ENCODE data around the gene RNF11.
"Not testable (repeated sequence)": the region's sequence is repeated elsewhere in the genome, so short reads cannot be mapped to it uniquely, and the experiment has no call there.

The RNF11 gene

GRCh38 chr1:51247499-51247898 is 11.4 kb downstream of the RNF11 start:
- H3K9me3 ChIP-seq (ENCODE audit: control insufficient read depth, low read depth, low read length) = no peaks in the 10 kb centered on the region
- no peak overlapping the region for H3K4me3 ChIP-seq (ENCODE audit: low read length)
- H3K9ac ChIP-seq (ENCODE audit: low read length) = no peak overlapping the region
- no peak overlapping the region for H3K27ac ChIP-seq (ENCODE audit: low read length)
- H3K4me1 ChIP-seq (ENCODE audit: control insufficient read depth, low read depth, low read length) = no peaks in the 10 kb centered on the region
- no peaks in the 10 kb centered on the region for H3K27me3 ChIP-seq (ENCODE audit: control insufficient read depth, insufficient read depth, low read length)
- no peaks in the 10 kb centered on the region for H3K36me3 ChIP-seq (ENCODE audit: control insufficient read depth, low read depth, low read length)

- no peak overlapping the region for H3K4me3 ChIP-seq (ENCODE audit: low read length)
- no peaks in the 10 kb centered on the region for H3K27me3 ChIP-seq (ENCODE audit: control insufficient read depth, insufficient read depth, low read length)
- H3K9me3 ChIP-seq (ENCODE audit: control insufficient read depth, low read depth, low read length) = no peaks in the 10 kb centered on the region
- no peak overlapping the region for H3K27ac ChIP-seq (ENCODE audit: low read length)
- no peaks in the 10 kb centered on the region for H3K36me3 ChIP-seq (ENCODE audit: control insufficient read depth, low read depth, low read length)
- H3K4me1 ChIP-seq (ENCODE audit: control insufficient read depth, low read depth, low read length) = no peaks in the 10 kb centered on the region
- no peak overlapping the region for H3K9ac ChIP-seq (ENCODE audit: low read length)
Observed at GRCh38 chr1:51249445-51249844, 13.4 kb downstream of the RNF11 start.

GRCh38 chr1:51250729-51251128 is 14.7 kb downstream of the RNF11 start:
- not testable (repeated sequence) for H3K9ac ChIP-seq (ENCODE audit: low read length); H3K27ac ChIP-seq (ENCODE audit: low read length); H3K9me3 ChIP-seq (ENCODE audit: control insufficient read depth, low read depth, low read length); H3K4me3 ChIP-seq (ENCODE audit: low read length); H3K4me1 ChIP-seq (ENCODE audit: control insufficient read depth, low read depth, low read length); H3K36me3 ChIP-seq (ENCODE audit: control insufficient read depth, low read depth, low read length); H3K27me3 ChIP-seq (ENCODE audit: control insufficient read depth, insufficient read depth, low read length)

DNA sequence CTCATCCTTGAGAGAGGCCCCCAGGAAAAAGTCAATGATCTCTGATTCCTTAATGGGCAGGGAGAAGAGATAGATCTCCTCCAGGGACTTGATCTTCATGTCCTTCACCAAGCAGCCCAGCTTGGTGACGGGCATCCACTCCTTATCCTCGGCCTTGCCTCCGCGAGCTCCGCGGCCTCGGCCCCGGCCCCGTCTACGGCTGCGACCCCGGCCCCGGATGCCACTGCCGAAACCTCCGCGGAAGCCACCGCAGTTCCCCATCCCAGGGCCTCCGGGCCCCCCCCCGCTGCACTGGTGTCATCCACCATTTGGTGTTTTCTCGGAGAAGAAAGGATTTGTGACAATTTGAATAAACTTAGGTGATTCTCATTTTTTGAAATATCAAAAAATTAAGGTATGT is 15.1 kb downstream of the RNF11 start:
- H3K9ac ChIP-seq (ENCODE audit: low read length); H3K4me1 ChIP-seq (ENCODE audit: control insufficient read depth, low read depth, low read length); H3K36me3 ChIP-seq (ENCODE audit: control insufficient read depth, low read depth, low read length); H3K27ac ChIP-seq (ENCODE audit: low read length); H3K9me3 ChIP-seq (ENCODE audit: control insufficient read depth, low read depth, low read length); H3K4me3 ChIP-seq (ENCODE audit: low read length); H3K27me3 ChIP-seq (ENCODE audit: control insufficient read depth, insufficient read depth, low read length): not testable (repeated sequence)

GRCh38 chr1:51252366-51252765 is 16.3 kb downstream of the RNF11 start:
- H3K4me3 ChIP-seq (ENCODE audit: low read length) = no peak overlapping the region
- H3K4me1 ChIP-seq (ENCODE audit: control insufficient read depth, low read depth, low read length) = no peaks in the 10 kb centered on the region
- no peak overlapping the region for H3K27ac ChIP-seq (ENCODE audit: low read length)
- no peak overlapping the region for H3K9ac ChIP-seq (ENCODE audit: low read length)
- no peaks in the 10 kb centered on the region for H3K27me3 ChIP-seq (ENCODE audit: control insufficient read depth, insufficient read depth, low read length)
- no peaks in the 10 kb centered on the region for H3K36me3 ChIP-seq (ENCODE audit: control insufficient read depth, low read depth, low read length)
- no peaks in the 10 kb centered on the region for H3K9me3 ChIP-seq (ENCODE audit: control insufficient read depth, low read depth, low read length)

GRCh38 chr1:51253691-51254090 is 17.6 kb downstream of the RNF11 start:
- Histone ChIP-seq H3K9me3 (ENCODE audit: control insufficient read depth, low read depth, low read length) (no peaks in the 10 kb centered on the region), H3K27ac (ENCODE audit: low read length) (no peak overlapping the region), H3K36me3 (ENCODE audit: control insufficient read depth, low read depth, low read length) (no peaks in the 10 kb centered on the region), H3K9ac (ENCODE audit: low read length) (no peak overlapping the region), H3K4me3 (ENCODE audit: low read length) (no peak overlapping the region), H3K27me3 (ENCODE audit: control insufficient read depth, insufficient read depth, low read length) (no peaks in the 10 kb centered on the region), H3K4me1 (ENCODE audit: control insufficient read depth, low read depth, low read length) (no peaks in the 10 kb centered on the region)

DNA sequence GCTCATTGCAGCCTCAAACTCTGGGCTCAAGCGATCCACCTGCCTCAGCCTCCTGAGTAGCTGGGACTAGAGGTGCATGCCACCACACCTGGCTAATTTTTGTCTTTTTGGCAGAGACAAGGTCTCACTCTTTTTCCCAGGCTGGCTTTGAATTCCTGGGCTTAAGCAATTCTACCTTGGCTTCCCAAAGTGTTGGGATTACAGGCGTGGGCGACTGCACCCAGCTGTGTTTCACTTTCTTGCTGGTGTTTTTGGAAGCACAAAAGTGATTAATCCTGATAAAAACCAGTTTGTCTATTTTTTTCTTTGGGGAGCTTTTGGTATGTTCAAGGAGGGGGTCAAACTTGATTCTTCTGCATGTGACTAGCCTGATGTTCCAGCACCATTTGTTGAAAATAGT is 19.3 kb downstream of the RNF11 start:
- no peaks in the 10 kb centered on the region for H3K36me3 ChIP-seq (ENCODE audit: control insufficient read depth, low read depth, low read length)
- no peaks in the 10 kb centered on the region for H3K27me3 ChIP-seq (ENCODE audit: control insufficient read depth, insufficient read depth, low read length)
- H3K27ac ChIP-seq (ENCODE audit: low read length) = no peak overlapping the region

DNA sequence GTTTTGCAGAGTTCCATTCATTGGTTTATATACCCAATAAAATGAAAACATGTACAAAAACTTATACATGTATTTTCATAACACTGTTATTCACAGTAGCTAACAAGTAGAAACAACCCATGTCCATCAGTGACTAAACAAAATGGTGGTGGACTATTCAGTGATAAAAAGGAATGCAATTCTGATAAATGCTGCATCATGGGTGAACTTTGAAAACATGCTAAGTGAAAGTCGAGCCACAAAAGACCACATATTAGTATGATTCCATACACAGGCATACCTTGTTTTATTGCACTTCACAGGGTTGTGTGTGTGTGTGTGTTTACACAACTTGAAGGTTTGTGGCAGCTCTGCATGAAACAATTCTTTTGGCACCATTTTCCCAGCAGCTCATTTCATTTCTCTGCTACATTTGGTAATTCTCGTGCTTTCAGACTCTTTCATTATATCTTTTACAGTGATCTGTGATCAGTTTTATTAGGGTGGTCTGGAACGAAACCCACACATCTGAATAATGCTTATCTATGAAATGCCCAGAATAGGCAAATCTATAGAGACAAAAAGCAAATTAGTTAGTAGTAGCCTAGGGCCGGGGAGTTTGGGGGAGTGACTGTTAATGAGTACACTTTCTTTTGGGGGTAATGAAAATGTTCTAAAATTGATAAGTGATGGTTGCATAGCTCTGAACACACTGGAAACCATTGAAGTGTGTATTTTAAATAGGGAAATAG is 27.2 kb downstream of the RNF11 start:
- Histone ChIP-seq H3K27me3 (ENCODE audit: control insufficient read depth, insufficient read depth, low read length) (no peaks in the 10 kb centered on the region), H3K27ac (ENCODE audit: low read length) (no peak overlapping the region), H3K9ac (ENCODE audit: low read length) (no peak overlapping the region), H3K36me3 (ENCODE audit: control insufficient read depth, low read depth, low read length) (no peaks in the 10 kb centered on the region), H3K4me3 (ENCODE audit: low read length) (no peak overlapping the region), H3K4me1 (ENCODE audit: control insufficient read depth, low read depth, low read length) (no peaks in the 10 kb centered on the region), H3K9me3 (ENCODE audit: control insufficient read depth, low read depth, low read length) (no peaks in the 10 kb centered on the region)

More for the DNA sequence above, 19.3 kb downstream of the RNF11 start:
- Histone ChIP-seq H3K4me3 (ENCODE audit: low read length) (no peak overlapping the region), H3K4me1 (ENCODE audit: control insufficient read depth, low read depth, low read length) (no peaks in the 10 kb centered on the region), H3K9ac (ENCODE audit: low read length) (no peak overlapping the region), H3K9me3 (ENCODE audit: control insufficient read depth, low read depth, low read length) (no peaks in the 10 kb centered on the region)

DNA sequence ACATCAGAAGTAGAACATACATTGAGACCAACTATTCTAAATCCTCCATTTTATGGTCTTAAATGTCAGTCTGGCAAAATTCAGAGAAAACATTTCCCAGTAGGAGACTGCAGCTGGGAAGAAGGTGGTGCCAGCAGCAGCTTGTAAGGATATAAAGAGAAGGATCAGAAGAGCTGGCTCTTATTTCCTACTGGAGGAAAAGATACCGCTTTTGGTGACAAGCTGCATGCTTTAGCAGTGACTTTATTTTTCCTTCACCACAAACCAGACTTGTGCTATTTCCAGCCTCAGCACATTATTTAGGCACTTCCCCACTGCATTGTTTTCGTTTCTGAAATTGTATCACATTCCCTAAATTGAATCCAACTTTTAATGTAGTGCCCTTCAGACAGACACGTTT is 28.4 kb downstream of the RNF11 start:
- H3K27ac ChIP-seq (ENCODE audit: low read length) = no peak overlapping the region

GRCh38 chr1:51265618-51266017 is 29.5 kb downstream of the RNF11 start:
- Histone ChIP-seq H3K4me1 (ENCODE audit: control insufficient read depth, low read depth, low read length) (no peaks in the 10 kb centered on the region), H3K36me3 (ENCODE audit: control insufficient read depth, low read depth, low read length) (peaks cover 3% of the 10 kb centered on the region), H3K4me3 (ENCODE audit: low read length) (no peak overlapping the region), H3K27ac (ENCODE audit: low read length) (no peak overlapping the region), H3K27me3 (ENCODE audit: control insufficient read depth, insufficient read depth, low read length) (no peaks in the 10 kb centered on the region), H3K9ac (ENCODE audit: low read length) (no peak overlapping the region), H3K9me3 (ENCODE audit: control insufficient read depth, low read depth, low read length) (no peaks in the 10 kb centered on the region)

More for the DNA sequence above, 28.4 kb downstream of the RNF11 start:
- no peaks in the 10 kb centered on the region for H3K9me3 ChIP-seq (ENCODE audit: control insufficient read depth, low read depth, low read length)
- H3K27me3 ChIP-seq (ENCODE audit: control insufficient read depth, insufficient read depth, low read length) = no peaks in the 10 kb centered on the region
- no peaks in the 10 kb centered on the region for H3K36me3 ChIP-seq (ENCODE audit: control insufficient read depth, low read depth, low read length)
- H3K4me3 ChIP-seq (ENCODE audit: low read length) = no peak overlapping the region
- H3K4me1 ChIP-seq (ENCODE audit: control insufficient read depth, low read depth, low read length) = no peaks in the 10 kb centered on the region
- H3K9ac ChIP-seq (ENCODE audit: low read length) = no peak overlapping the region

GRCh38 chr1:51266181-51266580 is 30.1 kb downstream of the RNF11 start:
- Histone ChIP-seq H3K4me3 (ENCODE audit: low read length) (no peak overlapping the region), H3K36me3 (ENCODE audit: control insufficient read depth, low read depth, low read length) (peaks cover 9% of the 10 kb centered on the region), H3K9me3 (ENCODE audit: control insufficient read depth, low read depth, low read length) (no peaks in the 10 kb centered on the region), H3K27ac (ENCODE audit: low read length) (no peak overlapping the region), H3K9ac (ENCODE audit: low read length) (no peak overlapping the region), H3K27me3 (ENCODE audit: control insufficient read depth, insufficient read depth, low read length) (no peaks in the 10 kb centered on the region), H3K4me1 (ENCODE audit: control insufficient read depth, low read depth, low read length) (no peaks in the 10 kb centered on the region)

GRCh38 chr1:51266791-51267190 is 30.7 kb downstream of the RNF11 start:
- H3K27ac ChIP-seq (ENCODE audit: low read length) = no peak overlapping the region
- H3K4me3 ChIP-seq (ENCODE audit: low read length) = no peak overlapping the region
- no peaks in the 10 kb centered on the region for H3K27me3 ChIP-seq (ENCODE audit: control insufficient read depth, insufficient read depth, low read length)
- H3K9ac ChIP-seq (ENCODE audit: low read length) = no peak overlapping the region
- H3K36me3 ChIP-seq (ENCODE audit: control insufficient read depth, low read depth, low read length) = peaks cover 15% of the 10 kb centered on the region
- no peaks in the 10 kb centered on the region for H3K9me3 ChIP-seq (ENCODE audit: control insufficient read depth, low read depth, low read length)
- H3K4me1 ChIP-seq (ENCODE audit: control insufficient read depth, low read depth, low read length) = no peaks in the 10 kb centered on the region
